ENCODE results near the gene ARL14. TPM values are rescaled to one million over a fixed set of nuclear protein-coding genes. Genes with fewer than 3 reads are reported as not detected.

ARL14 gene
- total and polyA plus RNA-seq, 4 donors: 0.14 to 0.15 TPM; not detected in 2

DNA sequence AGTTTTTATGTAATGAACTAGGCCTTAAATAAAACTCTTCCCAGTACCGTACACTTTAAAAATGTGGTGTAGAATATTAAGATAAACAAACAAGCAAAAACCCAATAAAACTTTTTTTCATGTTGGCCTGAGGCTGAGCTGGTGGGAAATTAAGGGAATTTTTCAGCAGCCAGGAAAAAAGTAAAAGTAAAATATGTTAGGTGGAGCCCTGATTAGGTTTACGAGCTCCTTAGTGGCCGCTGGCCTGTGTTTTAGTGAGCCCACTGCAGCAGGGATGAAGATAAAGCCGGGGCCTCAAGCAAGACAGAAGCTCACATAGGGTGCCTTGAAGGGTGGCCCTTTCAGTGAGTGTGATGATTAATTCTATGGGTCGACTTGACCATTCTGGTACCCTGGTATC, 16.1 kb upstream of the ARL14 start:
- WGBS: 89% methylated on average over 5 of the region's 5 CpGs
- Histone ChIP-seq H3K4me1 (ENCODE audit: control insufficient read depth in 4 of 4, insufficient read depth in 4 of 4, low read length in 3 of 4) (no peaks in the 10 kb centered on the region), H3K27me3 (ENCODE audit: control insufficient read depth in 4 of 4, insufficient read depth in 4 of 4, low read length in 3 of 4) (no peaks in the 10 kb centered on the region), H3K36me3 (ENCODE audit: control insufficient read depth in 4 of 4, insufficient read depth in 3 of 4, low read depth in 1 of 4, low read length in 3 of 4) (no peaks in the 10 kb centered on the region), H3K9ac (ENCODE audit: low read depth in 1 of 2, low read length in 2 of 2) (no peak overlapping the region), H3K27ac (ENCODE audit: low read depth in 1 of 2, low read length in 2 of 2) (no peak overlapping the region), H3K9me3 (ENCODE audit: control insufficient read depth in 4 of 4, low read length in 3 of 4) (no peaks in the 10 kb centered on the region), H3K4me3 (ENCODE audit: low read depth in 1 of 3, low read length in 3 of 3) (no peak overlapping the region)
- no peak for DNase-seq (ENCODE audit: low spot score)
- TF ChIP-seq SP1 (IDR thresholded peaks at IDR 0.05) (no peak), FOXA2 (IDR thresholded peaks at IDR 0.05) (no peak), HNF4A (conservative IDR thresholded peaks at IDR 0.05) (no peak), RAD21 (IDR thresholded peaks at IDR 0.05) (no peak), REST (IDR thresholded peaks at IDR 0.05) (no peak)
- TF ChIP-seq, protein P1, sequence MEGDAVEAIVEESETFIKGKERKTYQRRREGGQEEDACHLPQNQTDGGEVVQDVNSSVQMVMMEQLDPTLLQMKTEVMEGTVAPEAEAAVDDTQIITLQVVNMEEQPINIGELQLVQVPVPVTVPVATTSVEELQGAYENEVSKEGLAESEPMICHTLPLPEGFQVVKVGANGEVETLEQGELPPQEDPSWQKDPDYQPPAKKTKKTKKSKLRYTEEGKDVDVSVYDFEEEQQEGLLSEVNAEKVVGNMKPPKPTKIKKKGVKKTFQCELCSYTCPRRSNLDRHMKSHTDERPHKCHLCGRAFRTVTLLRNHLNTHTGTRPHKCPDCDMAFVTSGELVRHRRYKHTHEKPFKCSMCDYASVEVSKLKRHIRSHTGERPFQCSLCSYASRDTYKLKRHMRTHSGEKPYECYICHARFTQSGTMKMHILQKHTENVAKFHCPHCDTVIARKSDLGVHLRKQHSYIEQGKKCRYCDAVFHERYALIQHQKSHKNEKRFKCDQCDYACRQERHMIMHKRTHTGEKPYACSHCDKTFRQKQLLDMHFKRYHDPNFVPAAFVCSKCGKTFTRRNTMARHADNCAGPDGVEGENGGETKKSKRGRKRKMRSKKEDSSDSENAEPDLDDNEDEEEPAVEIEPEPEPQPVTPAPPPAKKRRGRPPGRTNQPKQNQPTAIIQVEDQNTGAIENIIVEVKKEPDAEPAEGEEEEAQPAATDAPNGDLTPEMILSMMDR (IDR thresholded peaks at IDR 0.05; ENCODE audit: low read depth, low read length, missing input control): no peak
- TF ChIP-seq, protein P2, sequence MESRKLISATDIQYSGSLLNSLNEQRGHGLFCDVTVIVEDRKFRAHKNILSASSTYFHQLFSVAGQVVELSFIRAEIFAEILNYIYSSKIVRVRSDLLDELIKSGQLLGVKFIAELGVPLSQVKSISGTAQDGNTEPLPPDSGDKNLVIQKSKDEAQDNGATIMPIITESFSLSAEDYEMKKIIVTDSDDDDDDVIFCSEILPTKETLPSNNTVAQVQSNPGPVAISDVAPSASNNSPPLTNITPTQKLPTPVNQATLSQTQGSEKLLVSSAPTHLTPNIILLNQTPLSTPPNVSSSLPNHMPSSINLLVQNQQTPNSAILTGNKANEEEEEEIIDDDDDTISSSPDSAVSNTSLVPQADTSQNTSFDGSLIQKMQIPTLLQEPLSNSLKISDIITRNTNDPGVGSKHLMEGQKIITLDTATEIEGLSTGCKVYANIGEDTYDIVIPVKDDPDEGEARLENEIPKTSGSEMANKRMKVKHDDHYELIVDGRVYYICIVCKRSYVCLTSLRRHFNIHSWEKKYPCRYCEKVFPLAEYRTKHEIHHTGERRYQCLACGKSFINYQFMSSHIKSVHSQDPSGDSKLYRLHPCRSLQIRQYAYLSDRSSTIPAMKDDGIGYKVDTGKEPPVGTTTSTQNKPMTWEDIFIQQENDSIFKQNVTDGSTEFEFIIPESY (IDR thresholded peaks at IDR 0.05): no peak

- Histone ChIP-seq H3K36me3 (ENCODE audit: control insufficient read depth in 4 of 4, insufficient read depth in 3 of 4, low read depth in 1 of 4, low read length in 3 of 4) (no peaks in the 10 kb centered on the region), H3K27ac (ENCODE audit: low read depth in 1 of 2, low read length in 2 of 2) (no peak overlapping the region), H3K9me3 (ENCODE audit: control insufficient read depth in 4 of 4, low read length in 3 of 4) (no peaks in the 10 kb centered on the region), H3K9ac (ENCODE audit: low read depth in 1 of 2, low read length in 2 of 2) (no peak overlapping the region), H3K27me3 (ENCODE audit: control insufficient read depth in 4 of 4, insufficient read depth in 4 of 4, low read length in 3 of 4) (no peaks in the 10 kb centered on the region), H3K4me1 (ENCODE audit: control insufficient read depth in 4 of 4, insufficient read depth in 4 of 4, low read length in 3 of 4) (no peaks in the 10 kb centered on the region), H3K4me3 (ENCODE audit: low read depth in 1 of 3, low read length in 3 of 3) (no peak overlapping the region)
- 72% methylated on average over 1 of the region's 1 CpG for WGBS
- DNase-seq (ENCODE audit: low spot score): no peak
- TF ChIP-seq NR2F2 (IDR thresholded peaks at IDR 0.05) (no peak), REST (IDR thresholded peaks at IDR 0.05) (no peak)
Measured at GRCh38 chr3:160661660-160662059, 15.3 kb upstream of the ARL14 start.

Measured in liver (tissue), 9 donors.